Stimulated activated CD4-positive, alpha-beta T cell treated with anti-CD3 and anti-CD28 coated beads, TNF-alpha, amount 100 ng/mL, for 24 hours (primary cell): ENCODE results near the gene SCARF2.
"Not testable (repeated sequence)": the region's sequence is repeated elsewhere in the genome, so short reads cannot be mapped to it uniquely, and the experiment has no call there.

ENCODE experiments used
- DNase-seq, 3 experiments: peaks; one replicate each; pipeline ENCODE4 v3.0.0-alpha.2; 2020; ENCODE audit warnings: low read depth in 3 of 3

SCARF2 gene

DNA sequence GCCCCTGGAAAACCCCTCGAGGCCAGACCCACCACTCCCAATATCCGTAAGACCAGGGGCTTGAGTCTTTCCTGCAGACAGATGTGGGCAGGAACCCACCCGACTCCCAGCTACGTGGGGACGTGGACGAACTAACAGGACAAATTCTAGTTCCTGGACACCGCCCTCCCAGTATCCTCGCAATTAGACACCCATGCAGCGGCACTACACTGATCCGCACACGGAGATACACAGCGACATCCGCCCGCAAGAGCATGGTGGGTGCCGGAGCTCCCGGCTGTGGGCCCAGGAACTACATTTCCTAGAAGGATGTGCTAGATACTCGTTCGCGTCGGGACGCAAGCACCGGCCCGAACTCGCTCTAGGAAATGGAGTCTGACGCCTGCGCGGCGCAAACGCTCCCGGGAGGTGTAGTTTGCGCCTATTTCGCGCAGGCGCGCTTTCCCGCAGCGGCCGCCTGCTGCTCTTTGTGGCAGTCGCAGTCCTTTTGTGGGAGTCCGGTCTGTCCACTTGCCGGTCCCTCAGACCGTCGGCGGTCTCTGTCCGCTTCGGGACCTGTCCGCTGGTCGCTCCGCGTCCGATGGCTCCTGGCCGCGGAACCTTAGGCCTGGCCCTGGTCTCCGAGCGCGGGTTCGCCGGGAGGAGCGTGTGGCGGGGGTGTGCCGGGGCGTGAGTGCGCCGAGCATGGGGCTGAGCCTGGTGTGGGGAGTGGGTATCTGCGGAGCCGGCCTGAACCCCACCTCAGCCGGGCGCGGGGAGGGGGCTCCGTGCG, 43.7 kb downstream of the SCARF2 start, which contains the start of gene ZNF74:
TSS of gene ZNF74 (plus strand) at position 447 of the 772 bp plus-strand sequence. CDS start 478 bp downstream, outside the sequence.
- peak; percentile 67 to 80 (median 69) for DNase-seq

DNA sequence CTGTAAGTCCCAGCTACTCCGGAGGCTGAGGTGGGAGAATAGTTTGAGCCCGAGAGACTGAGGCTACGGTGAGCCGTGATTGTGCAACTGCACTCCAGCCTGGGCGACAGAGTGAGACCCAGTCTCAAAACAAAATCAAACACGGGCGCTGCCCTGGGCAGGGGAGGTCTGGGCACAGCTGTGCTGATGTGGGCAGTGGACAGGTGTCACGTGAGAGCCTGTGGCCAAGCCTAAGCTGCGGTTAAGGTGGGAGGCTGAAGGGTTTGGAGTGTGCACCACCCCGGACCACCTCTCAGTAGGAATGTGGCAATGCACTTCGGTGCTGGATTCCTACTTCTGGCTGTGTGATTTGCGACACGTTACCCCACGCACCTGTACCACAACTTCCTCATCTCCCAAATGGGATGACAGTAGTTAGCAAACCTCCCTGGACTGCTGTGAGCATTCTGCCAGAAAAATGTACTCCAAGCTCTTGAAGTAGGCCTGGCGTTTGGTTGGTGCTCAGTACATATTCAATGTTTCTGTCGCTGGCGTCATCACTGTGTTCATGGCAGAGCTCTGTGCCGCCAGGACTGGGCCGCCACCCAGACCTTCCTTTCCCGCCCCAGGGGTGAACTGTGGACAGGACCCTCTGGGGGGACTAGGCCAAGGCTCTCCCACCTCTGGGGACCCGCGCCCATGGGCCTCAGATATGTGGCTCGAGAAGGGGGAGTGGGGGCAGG, 44.5 kb downstream of the SCARF2 start:
- no peak for DNase-seq

DNA sequence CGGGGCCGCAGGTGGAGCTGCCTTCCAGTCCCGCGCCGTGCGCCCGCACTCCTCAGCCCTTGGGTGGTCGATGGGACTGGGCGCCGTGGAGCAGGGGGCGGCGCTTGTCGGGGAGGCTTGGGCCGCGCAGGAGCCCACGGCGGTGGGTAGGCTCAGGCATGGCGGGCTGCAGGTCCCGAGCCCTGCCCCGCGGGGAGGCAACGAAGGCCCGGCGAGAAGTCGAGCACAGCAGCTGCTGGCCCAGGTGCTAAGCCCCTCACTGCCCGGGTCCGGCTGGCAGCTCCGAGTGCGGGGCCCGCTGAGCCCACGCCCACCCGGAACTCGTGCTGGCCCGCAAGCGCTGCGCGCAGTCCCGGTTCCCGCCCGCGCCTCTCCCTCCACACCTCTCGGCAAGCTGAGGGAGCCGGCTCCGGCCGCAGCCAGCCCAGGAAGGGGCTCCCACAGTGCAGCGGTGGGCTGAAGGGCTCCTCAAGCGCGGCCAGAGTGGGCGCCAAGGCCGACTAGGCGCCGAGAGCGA, 45.2 kb downstream of the SCARF2 start:
- DNase-seq = not testable (repeated sequence)

DNA sequence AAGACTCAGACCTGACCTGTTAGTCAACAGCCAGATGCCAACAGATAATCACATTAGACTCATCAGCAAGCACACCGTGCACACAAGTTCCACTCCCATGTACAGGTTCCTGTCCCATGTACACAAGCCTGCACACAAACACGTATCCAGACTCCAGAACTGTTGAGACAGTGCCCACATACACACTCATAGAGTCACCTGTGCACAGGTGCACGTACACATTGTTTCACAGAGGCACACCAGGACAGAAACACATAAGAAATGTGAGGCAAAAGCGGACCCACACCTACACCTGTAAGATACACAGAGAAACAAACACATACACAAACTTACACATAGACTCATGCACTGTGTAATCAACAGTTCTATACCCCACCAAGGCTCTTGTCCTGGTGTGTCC, 46.4 kb downstream of the SCARF2 start:
- DNase-seq = no peak

DNA sequence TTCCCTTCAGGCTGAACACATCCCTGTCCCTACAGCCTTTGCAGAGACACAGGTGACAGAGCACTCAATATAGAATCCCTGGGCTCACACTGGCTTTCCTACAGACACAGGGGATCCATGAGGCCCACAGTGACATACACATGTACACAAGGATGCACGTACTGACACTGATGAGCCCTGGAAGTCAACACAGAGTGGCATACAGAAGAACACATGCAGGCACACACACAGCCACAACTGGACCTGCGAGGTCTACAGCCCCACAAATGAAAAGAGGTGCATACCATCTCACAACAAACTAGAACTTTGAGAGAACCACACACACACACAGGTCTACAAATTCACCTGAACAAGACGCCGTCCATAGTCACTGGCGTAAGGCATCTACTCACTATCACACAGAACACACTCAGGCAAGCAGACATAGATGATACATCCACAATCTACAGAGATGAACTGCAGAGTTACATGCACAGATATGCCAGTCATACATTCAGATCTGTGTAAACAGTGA, 47.2 kb downstream of the SCARF2 start:
- no peak for DNase-seq

DNA sequence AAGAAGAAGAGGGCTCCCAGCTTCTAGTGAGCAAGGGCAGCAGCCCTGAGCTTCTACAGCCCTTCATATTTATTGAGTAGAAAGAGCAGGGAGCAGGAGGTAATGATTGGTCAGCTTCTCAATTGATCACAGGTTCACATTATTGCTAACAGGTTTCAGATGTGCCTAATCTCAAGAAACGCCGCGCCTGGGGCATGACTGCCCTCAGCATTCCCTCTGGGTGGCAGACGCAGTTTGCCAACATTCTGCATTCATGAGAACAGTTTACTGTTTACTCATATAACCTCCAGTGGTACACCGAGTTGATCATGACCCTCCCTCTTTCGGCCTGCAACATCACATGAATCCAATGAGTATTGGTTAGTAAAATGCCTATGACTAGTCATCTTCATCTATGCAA, 48.3 kb downstream of the SCARF2 start:
- no peak for DNase-seq

DNA sequence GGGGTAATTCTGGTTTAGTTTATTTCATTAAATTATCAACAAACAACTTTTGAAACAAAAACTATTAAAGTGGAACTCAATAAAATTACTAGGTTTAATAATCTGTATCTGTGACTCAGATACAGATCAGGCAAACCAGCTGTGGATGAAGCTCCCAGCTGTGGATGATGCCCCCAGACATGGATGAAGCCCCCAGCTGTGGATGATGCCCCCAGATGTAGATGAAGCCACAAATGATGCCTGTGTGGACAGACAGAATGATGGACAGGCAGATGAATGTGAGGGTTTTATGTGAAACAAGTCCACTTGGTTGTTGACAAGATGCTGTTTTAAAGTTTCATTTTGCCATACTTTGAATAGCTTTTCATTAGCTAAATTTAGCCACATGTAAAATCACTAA, 49.4 kb downstream of the SCARF2 start:
- no peak for DNase-seq

DNA sequence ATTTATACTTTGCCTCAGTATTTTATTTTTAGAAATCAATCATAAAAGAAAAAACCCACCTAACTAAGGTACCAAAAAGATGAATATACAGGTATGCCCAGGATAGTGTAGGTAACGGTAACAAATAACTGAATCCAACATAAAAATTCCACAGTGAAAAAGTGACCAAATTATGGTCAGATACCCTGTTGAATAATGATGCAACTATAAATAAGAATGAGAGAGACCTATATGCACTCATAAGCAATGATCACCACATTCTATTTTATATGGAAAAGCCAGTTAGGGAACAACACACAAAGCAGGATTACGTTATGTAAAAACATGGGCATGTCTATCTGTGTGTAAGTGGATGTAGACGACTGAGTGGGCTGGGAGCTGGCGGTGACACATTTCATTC, 50.7 kb downstream of the SCARF2 start:
- DNase-seq = no peak

DNA sequence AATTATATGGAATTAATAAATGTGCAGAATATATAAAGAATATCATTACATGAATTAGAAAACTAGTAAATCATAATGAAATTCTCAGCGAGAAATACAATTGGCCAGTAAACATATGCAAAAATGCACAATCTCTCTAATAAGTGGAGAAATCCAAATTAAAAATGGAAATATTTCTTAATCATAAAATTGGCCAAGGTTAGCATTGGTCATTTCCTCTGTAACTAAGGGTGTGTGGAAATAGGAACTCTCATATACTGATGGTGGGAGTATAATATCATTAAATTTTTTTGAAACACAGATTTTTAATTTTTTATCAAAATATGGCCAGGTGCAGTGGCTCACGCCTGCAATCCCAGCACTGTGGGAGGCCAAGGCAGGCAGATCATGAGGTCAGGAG, 51.3 kb downstream of the SCARF2 start:
- DNase-seq = no peak

DNA sequence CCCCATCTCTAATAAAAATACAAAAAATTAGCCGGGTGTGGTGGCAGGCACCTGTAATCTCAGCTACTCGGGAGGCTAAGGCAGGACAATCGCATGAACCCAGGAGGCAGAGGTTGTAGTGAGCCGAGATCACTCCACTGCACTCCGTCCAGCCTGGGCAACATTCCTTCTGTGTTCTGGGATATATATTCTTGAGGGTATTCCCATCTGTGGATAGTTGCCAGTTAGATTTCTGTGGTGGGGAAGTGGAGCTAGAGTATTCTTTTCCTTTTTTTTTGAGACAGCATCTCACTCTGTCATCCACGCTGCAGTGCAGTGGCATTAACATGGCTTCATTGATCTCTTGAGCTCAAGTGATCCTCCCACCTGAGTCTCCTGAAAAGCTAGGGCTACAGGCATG, 52.8 kb downstream of the SCARF2 start:
- no peak for DNase-seq

DNA sequence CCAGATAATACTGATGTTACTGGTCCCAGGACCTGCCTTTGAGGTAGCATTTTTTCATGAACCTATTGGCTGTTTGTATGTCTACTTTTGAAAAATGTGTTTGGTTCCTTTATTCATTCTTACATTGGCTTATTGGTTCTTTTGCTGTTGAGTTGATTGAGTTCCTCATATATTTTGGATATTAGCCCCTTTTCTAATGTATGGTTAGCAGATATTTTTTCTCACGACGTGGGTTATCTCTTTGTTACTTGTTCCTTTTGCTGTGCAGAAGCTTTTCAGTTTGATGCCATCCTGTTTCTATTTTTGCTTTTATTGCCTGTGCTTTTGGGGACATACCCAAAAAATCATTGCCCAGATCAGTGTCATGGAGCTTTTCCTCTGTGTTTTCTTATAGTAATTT, 53.5 kb downstream of the SCARF2 start:
- no peak for DNase-seq

DNA sequence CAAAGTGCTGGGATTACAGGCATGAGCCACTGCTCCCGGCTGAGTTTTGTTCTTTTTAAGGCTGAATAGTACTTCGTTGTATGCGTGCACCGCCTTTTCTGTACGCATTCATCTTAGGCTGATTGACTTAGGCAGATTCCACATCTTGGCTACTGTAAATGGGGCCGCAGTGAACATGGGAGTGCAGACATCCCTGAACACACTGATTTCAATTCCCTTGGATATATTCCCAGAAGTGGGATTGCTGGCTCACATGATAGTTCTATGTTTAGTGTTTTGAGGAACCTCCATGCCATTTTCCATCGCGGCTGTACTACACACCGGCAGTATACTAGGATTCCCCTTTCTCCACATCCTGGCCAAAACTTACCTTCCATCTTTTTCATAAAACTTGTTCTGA, 54.1 kb downstream of the SCARF2 start:
- no peak for DNase-seq

DNA sequence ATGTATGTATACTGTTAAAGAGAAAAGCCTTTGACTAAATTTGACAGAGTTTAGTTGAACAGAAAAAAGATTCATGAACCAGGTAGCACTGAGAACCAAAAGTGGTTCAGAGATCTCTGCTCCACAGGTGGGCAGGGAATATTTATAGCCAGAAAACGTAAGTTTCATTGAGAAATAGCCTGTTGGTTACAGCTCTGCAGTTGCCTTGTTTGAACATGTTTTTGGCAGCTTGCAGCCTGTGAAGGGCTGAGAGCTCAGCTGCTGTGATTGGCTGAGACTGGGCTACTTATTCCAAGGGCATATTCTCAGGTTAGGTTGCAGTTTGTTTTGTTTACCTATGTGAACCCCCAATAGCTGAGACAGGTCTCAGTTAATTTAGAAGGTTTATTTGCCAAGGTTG, 57.1 kb downstream of the SCARF2 start:
- no peak for DNase-seq

DNA sequence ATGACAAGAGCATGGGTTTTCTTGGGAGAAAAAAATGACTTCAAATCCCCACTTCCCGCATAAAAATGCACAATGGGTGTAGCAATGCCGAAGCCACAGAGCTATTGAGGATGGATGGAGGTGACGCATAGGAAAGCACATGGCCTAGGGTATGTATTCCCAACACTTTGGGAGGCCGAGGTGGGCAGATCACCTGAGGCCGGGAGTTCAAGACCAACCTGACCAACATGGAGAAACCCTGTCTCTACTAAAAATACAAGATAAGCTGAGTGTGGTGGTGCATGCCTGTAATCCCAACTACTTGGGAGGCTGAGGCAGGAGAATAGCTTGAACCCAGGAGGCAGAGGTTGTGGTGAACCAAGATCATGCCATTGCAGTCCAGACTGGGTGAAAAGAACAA, 58.9 kb downstream of the SCARF2 start:
- DNase-seq = not testable (repeated sequence)

DNA sequence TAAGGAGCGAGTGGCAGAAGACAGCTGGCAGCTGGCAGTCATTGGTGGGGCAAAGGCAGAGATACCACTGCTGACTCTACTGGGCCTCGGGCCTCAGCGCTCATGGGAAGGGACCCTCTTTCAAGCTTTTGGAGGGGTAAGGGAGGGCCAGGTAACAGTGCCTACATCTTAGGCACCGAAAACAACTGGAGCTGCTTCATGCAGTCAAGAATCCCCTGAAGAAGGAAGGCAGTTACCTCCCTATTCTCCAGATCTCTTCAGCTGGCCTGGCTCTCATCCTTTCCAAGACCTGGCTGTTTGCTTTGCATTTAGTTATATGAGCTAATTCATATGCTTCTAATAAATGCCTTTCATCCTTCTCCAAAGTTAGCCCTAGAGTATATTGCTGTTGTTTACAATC, 59.5 kb downstream of the SCARF2 start:
- no peak for DNase-seq

DNA sequence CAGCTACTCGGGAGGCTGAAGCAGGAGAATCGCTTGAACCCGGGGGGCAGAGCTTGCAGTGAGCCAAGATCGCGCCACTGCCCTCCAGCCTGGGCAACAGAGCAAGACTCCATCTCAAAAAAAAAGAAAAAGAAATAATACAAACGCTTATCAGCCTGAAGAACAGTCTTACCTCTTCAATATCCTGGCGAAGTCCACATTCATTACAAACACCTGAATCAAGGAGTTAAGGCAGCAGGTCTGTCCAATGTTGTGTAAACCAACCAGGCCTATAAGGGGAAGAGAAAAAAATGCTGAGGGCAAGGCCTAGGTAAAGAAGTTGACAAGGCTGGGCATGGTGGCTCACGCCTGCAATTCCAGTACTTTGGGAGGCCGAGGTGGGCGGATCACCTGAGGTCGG, 60.6 kb downstream of the SCARF2 start:
- not testable (repeated sequence) for DNase-seq

DNA sequence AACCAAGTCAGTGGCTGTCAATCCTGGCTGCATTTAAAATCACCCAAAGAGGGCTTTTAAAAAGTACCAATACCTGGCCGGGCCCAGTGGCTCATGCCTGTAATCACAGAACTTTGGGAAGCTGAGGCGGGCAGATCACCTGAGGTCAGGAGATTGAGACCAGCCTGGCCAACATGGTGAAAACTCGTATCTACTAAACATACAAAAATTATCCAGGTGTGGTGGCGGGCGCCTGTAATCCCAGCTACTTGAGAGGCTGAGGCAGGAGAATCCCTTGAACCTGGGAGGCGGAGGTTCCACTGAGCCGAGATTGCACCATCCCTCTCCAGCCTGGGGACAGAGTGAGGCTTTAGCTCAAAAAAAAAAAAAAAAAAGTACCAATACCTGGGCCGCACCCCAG, 61.3 kb downstream of the SCARF2 start:
- DNase-seq = not testable (repeated sequence)
